GM21515 (cell line): ENCODE data around the gene ALCAM.

ENCODE experiments used
- ATAC-seq: cut with Tn5 transposase; IDR thresholded peaks from one replicate; pipeline ENCODE4 v1.9.1; 2021; ENCODE audit not compliant: unreplicated experiment

Gene ALCAM

DNA sequence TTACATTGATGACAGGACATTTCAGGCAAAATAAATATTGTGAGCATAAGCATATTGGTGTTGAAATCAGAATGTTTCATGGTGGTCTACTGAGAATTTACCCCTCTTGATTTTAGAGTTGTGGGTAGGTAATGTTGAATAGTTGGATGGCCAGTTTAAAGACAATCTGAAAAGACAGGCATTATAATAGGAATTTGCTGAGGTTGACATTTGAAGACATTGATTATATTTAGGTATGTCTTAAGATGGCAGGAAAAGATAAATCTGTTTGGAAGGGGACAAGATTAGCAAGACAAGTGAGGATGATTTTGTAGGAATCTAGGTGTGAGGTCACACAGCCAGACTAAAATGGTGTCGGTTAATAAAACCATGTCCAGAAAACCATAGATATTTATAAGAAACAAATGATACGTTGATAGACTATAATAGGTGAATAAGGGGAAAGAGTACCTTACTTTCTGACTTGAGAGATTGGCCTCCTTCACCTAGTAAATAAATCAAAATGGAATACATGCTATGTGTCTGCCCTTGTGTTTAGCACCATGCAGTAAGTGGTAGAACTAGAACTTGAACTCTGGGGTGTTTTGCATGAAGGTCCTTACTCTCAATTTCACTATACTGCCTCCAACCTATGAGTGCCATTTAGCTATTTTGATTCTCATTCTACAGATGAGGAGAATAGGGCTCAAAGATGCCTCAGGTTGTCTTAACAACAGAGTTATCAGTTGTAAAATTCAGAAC lies 57.9 kb downstream of the ALCAM start:
- ATAC-seq = no peak

GRCh38 chr3:105425153-105425502 lies 58.4 kb downstream of the ALCAM start:
- no peak for ATAC-seq

GRCh38 chr3:105427332-105427731 lies 60.6 kb downstream of the ALCAM start:
- no peak for ATAC-seq

DNA sequence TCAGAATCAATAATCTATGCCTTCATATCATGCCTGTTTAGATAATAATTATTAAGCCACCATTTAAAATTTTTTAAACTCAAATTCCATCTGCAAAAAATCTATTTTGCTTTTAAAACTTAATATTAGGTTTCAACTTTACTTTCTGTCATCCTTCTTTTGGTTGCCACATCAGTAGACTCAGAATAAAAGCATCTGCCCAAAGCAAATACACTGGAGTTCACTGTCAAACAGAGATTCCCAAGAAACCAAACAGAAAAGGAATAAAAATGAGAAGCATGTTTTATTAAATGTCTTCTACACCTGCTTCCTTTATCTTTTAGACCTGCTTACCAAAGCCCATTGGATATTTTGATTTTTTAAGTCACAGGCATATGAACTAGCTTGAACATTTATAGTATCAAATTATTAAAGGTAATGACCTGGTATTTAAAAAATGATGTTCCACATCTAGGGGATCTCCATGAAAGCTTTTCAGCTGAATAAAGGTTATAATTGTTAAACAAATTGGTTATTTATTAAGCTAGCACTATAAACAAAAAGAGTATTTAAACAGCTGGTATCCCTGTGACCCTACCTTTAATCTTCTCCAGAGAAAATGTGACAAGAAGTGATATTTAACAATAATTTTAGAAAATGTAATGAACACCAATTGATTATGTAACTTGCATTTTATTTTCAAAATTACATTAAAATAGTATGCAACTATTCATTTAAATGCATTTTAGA lies 62.5 kb downstream of the ALCAM start:
- ATAC-seq = no peak

DNA sequence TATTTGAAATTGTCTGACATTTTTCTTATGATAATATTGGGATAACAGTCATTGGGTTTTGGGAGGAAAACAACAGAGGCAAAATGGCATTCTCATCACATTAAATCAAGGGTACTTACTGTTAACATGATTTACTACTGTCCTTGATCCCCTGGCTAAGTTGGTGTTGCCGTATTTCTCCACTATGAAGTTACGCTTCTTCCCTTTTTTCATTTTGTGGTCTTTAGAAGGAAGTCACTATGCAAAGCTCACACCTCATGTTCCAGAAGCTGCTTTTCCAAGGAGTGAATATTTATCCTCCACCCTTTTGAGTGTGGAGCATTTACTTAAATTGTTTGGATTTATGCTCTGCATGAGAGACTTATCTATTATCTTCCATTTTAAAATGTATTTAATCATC lies 63.7 kb downstream of the ALCAM start:
- no peak for ATAC-seq

DNA sequence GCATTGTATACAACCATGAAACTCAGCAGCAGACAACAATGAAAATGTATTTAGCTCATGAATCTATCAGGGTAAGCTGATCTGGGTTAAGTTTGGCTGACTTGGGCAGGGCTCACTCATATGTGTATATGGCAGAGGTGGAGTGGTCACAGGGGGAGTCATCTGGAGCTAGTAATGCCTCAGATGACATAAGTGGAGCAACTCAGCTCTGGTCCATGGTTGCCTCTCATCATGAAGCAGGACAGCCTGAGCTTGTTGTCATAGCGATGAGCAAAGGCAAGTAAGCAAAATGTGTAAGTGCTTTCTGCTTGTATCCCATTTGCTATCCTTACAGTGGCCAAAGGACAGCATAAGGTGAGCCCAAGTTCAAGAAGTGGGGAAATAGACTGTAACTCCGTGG lies 64.5 kb downstream of the ALCAM start:
- no peak for ATAC-seq

DNA sequence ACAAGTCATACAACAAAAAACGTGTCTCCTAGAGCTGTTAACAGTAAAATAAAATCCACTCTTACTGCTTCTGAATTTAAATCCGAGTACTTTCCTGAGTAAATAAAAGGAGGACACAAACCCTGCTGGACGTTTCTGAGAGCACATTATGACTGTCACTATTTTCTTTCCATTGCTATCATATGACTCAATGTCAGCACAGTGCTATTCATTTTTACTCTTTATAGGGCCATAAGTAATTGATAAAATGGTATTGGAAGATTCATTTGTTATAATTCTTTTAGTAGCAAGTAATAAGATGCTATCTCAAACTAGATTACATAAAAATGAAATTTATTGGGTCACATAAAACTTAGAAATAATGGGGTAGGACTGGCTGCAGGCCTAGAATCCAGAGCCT lies 68.6 kb downstream of the ALCAM start:
- no peak for ATAC-seq

GRCh38 chr3:105436687-105437086 lies 70.0 kb downstream of the ALCAM start:
- no peak for ATAC-seq

DNA sequence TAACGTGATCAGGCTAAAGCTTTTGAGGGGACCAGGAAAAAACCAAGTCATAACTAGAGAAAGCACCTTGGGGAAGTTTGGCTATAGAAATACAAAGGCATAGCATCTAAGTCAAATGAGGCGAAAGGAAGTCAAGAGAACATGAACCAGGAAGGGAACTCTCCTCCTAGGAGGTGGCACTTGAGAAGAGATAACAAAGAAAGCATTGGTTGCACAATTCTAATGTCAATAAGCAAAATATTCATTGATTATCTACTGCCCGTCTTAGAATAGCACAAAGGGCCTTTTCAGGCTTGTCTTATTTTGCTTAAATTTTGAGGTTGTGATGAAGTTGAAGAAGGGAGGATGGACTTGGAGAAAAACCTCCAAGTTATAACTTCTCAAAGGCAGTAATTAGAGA lies 73.4 kb downstream of the ALCAM start:
- ATAC-seq = no peak

DNA sequence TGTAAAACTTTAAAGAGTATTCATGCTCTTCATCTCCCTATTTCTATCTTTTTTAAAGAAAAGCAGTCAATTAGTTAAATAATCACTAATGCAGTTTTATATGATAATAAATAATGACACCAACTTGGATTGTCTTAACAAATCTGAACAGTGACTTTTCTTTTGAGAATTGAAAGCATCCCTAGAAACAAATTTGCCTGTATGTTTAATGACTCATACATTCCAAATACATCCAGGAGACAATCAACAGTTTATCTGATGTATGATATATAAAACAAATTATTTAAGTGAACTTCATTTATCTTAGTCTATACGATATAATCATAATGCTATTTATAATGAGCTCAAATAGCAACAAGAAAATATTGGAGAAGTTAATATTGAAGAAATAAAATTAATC lies 78.0 kb downstream of the ALCAM start:
- ATAC-seq = no peak

DNA sequence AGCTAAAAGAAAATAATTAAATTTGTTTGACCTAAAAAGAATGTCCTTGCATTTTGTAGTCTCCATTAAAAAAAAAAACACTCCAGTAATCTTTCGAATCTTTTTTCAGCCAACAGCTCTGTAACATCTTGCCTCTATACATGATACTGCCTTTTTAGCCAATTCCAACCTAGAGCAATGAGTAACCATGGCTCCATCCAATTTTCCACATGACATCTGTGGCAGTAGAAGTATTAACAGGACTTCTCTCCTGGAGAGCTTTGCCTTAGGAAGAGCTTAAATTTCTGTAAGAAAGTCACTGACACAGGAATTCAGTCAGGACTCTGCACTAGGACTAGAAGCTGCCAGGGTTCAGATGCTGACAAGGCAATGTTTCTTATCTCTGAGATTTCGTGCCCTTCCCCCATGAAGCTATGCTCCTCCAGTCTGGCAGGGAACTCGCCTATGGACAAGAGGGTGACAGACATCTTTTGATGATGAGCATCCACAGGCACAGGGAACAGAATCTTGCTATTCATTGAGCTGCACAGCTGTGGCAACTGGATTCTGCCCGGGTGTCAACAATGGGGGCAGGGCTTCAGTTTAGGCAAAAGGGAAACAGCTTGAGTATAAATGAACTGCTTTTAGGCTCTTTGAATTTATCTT lies 81.8 kb downstream of the ALCAM start:
- no peak for ATAC-seq

- no peak for ATAC-seq
Observed at GRCh38 chr3:105449414-105449813, 82.7 kb downstream of the ALCAM start.

DNA sequence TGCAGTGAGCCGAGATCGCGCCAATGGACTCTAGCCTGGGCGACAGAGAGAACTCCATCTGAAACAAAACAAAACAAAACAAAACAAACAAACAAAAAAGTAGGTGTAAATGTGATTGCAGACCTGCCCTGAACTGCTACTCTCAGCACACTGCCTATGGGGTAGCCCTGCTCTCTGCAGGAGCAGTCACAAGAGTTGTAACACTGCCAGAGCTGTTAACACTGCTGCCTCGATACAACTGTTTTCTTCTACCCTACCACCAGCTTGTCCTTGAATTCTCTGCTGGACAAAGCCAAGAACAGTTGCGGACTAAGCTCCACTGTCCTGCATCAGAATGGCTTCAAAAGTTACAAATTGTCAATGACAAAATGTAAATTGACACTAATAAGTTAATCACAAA lies 89.3 kb downstream of the ALCAM start:
- ATAC-seq = no peak

DNA sequence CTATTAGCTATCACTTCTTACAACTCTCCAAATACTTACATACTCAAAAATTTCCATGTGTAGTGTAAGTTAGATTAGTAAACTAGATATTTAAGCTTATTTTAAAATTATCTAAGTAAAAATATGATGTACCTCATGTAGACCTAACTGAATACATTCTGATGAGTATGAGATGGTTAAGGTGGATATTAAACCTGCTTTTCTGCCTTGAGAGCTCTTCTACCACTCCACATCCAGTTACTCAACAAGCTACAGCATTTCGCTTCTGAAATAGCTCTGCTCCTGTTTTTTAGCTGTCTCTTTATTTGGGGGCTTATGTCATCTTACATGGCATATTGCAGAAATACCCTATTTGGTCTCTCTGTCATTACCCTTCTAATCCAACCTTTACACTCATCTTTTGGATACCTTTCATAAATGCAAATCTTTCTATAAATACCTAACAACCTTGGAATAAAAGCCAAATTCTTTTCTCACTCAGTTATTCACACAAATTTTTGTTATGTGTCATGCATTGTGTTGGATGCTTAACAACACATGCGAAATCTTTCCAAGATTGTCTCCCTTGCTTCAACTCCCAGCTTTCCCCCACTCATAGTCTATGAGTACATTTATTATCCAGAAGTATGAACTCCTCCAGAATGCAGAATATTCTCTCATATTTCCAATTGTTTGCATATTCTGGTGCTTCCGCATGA lies 92.0 kb downstream of the ALCAM start:
- no peak for ATAC-seq

DNA sequence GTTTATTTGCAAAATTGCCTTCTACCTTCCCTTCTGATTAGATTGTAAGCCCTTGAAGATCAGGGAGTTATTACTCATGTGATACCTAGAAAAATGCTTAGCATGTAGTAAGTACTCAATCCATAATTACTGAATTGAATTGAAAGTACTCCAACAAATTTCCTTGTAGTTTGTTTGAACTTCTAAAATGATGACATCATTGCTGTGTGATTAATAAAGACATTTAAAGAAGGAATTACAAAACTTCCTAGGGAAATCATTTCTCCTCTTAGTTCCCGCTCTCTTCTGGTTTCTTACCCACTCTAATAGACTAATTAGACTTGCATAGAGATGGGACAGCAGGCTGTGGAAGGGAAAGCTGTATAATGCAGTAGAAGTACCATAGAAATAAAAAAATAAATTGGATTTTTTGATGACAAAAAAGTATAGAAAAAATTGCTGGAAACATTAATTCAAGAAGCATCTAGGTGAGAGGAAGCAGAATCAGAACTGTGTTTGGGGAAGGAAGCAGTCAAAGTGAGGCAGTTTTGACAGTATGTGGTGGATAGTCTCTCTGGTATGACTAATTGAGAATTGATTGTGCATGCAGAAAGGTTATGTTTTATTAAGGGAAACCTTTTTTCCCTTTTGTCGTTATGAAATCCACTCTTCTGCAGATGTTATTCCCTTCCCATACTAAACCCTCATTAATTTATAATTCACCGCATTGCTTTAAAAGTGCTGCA lies 93.0 kb downstream of the ALCAM start:
- no peak for ATAC-seq

DNA sequence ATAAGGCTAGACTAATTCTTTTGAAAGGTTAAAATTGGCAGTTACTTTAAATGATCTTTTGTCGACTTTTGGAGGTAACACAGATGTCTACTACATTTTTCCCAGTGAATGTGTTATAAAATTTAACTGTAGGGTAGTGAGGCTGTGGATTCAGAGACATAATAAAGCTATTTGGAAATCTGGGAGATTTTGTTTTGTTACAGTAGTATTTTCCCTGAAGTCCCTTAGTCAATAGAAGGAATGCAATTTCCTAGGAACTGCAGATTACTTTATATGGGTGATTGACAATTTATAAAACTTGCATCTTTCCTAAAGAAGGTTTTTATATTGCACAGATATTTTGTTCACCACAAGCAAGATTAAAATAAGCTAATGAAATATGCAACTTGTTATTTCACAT lies 96.9 kb downstream of the ALCAM start:
- ATAC-seq = no peak

DNA sequence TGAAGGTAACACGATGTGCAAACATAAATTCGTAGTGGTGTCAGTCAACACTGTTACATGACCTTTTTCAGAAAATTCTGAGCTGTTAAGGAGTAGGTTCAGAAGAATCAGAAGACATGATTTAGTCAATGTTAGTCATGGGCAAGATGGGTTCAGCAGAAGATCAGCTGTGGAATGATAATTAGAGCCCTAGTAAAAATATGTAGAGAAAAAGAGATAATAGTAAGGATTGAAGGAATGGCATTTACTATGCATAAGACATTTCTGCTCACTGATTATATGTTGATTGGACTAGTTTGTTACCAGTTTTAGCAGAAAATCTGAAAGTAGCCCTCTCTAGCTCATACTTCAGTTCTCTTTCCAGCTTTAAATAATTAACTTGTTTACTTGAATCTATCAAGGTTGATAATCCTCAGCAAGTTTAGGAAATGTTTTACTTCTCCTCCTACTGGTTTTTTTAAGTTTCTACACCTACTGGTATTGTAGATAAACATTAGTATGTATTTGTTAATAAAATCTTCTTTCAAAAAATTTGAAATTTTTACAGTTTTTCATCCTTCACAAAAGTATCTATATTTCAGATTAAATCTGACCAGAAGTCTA lies 98.6 kb downstream of the ALCAM start:
- no peak for ATAC-seq

GRCh38 chr3:105466072-105466471 lies 99.4 kb downstream of the ALCAM start:
- no peak for ATAC-seq

DNA sequence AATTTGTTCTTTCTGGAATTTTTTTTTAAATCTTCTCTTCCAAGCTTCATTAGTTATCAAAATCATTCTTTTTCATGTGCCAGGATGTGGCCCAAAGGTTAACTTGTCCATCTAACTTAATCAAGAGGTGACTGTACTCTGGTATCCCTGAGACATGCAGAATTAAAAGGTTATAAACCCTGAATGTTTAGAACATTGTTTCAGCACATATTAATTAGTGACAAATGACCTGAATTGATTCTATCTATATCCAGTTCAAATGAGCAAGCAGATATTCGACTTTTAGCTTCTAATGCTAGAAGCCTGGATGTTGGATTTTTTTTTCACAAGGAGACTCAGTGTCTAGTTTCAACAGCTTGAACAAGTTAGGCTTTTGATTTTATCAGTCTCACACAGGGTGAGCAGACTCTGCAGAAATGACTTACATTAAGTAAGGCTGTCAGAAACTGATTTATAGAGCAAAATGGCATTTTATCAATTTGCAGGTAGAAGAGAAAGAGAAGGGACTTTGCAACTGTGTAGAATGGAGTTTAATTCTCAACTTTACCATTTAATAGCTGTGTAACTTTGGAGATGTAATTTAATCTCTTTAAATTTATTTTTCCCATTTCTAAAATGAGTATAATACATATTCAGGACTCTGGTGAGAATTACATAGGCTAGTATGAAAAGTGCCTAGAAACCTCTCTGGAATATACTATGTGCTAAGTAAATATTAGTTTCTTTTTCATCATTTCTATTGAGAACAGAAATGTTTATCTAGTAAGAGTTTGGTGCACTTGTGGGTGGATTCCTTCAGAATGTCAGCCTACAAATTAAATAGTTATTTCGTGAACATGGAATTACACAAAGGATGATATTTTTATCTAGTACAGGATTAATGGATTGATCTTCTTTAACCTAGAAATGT lies 100.0 kb downstream of the ALCAM start:
- no peak for ATAC-seq

DNA sequence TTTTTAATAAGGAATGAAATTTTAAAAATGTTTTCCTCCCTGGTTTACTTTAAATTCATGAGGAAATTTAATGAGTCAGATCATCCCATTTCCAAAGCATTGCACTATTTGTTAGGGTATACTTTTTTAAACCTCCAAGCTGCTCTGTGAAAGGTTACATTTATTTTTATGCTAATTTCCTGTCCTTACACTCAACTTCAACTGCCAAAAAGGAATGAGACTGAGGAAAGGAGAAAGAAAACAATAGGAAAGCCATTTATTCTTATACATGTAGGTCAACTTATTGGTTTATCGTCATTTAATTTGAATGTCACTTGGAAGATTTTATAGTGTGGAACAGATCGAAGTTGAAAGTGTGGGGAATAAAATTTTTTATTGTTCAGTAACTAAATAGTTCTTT lies 104.1 kb downstream of the ALCAM start:
- ATAC-seq = no peak
